GM13977 (cell line): Measurements from ENCODE around the gene ZNF747.
A peak's percentile ranks its signal among the peaks of the same experiment; 100 is the strongest.
"Not testable (repeated sequence)": the region's sequence is repeated elsewhere in the genome, so short reads cannot be mapped to it uniquely, and the experiment has no call there.

Experiments used
- DNase-seq: peaks from one replicate; pipeline ENCODE4 v3.0.0; 2012; ENCODE audit warnings: low spot score
- CTCF ChIP-seq: IDR thresholded peaks from 2 replicates; pipeline ENCODE4 v1.5.1; 2012; ENCODE audit warnings: mild to moderate bottlenecking, control low read depth; ENCODE audit not compliant: insufficient read depth; ENCODE audit errors: extremely low read depth, missing control alignments
- in situ Hi-C: fragments of 300-500 bp; cut with MboI; formaldehyde crosslinking; loops from one replicate; pipeline ENCODE4 v1.12.0; 2022; ENCODE audit warnings: low sequenced_read_pairs, low pct_unique_long_range_greater_than_20kb, mixed read lengths, inconsistent platforms; ENCODE audit not compliant: unreplicated experiment

ZNF747 gene

GRCh38 chr16:30523768-30524574 lies 10.7 kb downstream of the ZNF747 start:
- no peak for DNase-seq
- in situ Hi-C loops: no loop called here
- TF ChIP-seq CTCF: no peak

- in situ Hi-C loops, DNase-seq: not testable (repeated sequence)
Observed at GRCh38 chr16:30522702-30523463, 11.8 kb downstream of the ZNF747 start.

GRCh38 chr16:30521873-30522641 lies 12.6 kb downstream of the ZNF747 start:
- in situ Hi-C loops: no loop called here
- DNase-seq: no peak
- no peak for TF ChIP-seq CTCF

DNA sequence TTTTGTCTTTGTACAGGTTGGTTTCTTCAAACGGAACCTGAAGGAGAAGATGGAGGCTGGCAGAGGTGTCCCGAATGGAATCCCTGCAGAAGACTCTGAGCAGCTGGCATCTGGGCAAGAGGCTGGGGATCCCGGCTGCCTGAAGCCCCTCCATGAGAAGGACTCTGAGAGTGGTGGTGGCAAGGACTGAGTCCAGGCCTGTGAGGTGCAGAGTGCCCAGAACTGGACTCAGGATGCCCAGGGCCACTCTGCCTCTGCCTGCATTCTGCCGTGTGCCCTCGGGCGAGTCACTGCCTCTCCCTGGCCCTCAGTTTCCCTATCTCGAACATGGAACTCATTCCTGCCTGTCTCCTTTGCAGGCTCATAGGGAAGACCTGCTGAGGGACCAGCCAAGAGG lies 13.2 kb downstream of the ZNF747 start:
- in situ Hi-C loops: no loop called here
- no peak for DNase-seq
- TF ChIP-seq CTCF: no peak

GRCh38 chr16:30519120-30520049 lies 15.3 kb downstream of the ZNF747 start:
- TF ChIP-seq CTCF: no peak
- peak; percentile 9 for DNase-seq
- in situ Hi-C loops: no loop called here

DNA sequence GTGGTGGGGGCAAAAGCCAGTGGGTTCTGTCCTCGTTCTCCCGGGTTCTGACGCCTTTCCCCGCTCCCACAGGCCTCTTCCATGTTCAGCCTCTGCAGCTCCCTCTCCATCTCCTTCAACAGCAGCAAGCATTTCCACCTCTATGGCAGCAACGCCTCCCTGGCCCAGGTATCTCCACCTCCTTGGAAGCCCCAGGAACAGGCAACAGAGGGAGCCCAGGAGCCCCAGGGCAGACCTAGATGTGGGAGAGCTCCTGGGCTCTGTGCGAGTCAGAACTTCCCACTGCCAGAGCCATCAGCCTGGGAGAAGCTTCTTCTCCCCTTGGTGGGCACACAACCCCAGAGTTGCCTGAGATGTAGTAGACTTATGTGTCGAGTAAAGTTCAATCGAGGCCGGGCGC lies 16.1 kb downstream of the ZNF747 start:
- TF ChIP-seq CTCF: no peak
- in situ Hi-C loops: no loop called here
- DNase-seq: peak; percentile 5
